ENCODE results near the gene SRCIN1.

- TF ChIP-seq CTCF (IDR thresholded peaks at IDR 0.05) = no peak
- TF ChIP-seq EP300 (IDR thresholded peaks at IDR 0.05) = no peak
These were observed 40.9 kb downstream of the SRCIN1 start for GRCh38 chr17:38564869-38565268.
